HG03565 (cell line): ENCODE data around the gene ZBTB42.
"Not testable (repeated sequence)": the region's sequence is repeated elsewhere in the genome, so short reads cannot be mapped to it uniquely, and the experiment has no call there.

Experiments
- ATAC-seq: cut with Tn5 transposase; IDR thresholded peaks from one replicate; pipeline ENCODE4 v1.9.1; 2021; ENCODE audit warnings: mild to moderate bottlenecking, moderate library complexity; ENCODE audit not compliant: unreplicated experiment

The ZBTB42 gene

GRCh38 chr14:104805941-104806624, 5.2 kb downstream of the ZBTB42 start:
- no peak for ATAC-seq

- no peak for ATAC-seq
Observed at GRCh38 chr14:104806625-104807465, 5.9 kb downstream of the ZBTB42 start.

- ATAC-seq, result no peak
Observed at GRCh38 chr14:104808456-104808855, 7.6 kb downstream of the ZBTB42 start.

GRCh38 chr14:104810316-104810715, 9.4 kb downstream of the ZBTB42 start:
- ATAC-seq, result no peak

GRCh38 chr14:104813286-104813685, 12.4 kb downstream of the ZBTB42 start:
- no peak for ATAC-seq

GRCh38 chr14:104814701-104815100, 13.8 kb downstream of the ZBTB42 start:
- not testable (repeated sequence) for ATAC-seq

GRCh38 chr14:104816616-104816884, 15.6 kb downstream of the ZBTB42 start:
- no peak for ATAC-seq

GRCh38 chr14:104817930-104818713, 17.2 kb downstream of the ZBTB42 start:
- no peak for ATAC-seq

- ATAC-seq, result no peak
Observed at GRCh38 chr14:104818714-104819161, 17.8 kb downstream of the ZBTB42 start.

- ATAC-seq, result no peak
Observed at GRCh38 chr14:104819361-104819781, 18.5 kb downstream of the ZBTB42 start.

- no peak for ATAC-seq
Observed at GRCh38 chr14:104820669-104821228, 19.8 kb downstream of the ZBTB42 start.

- no peak for ATAC-seq
Observed at GRCh38 chr14:104821229-104821945, 20.5 kb downstream of the ZBTB42 start.

GRCh38 chr14:104821971-104822608, 21.2 kb downstream of the ZBTB42 start:
- ATAC-seq, result no peak

- no peak for ATAC-seq
Observed at GRCh38 chr14:104822821-104823615, 22.1 kb downstream of the ZBTB42 start.

GRCh38 chr14:104824353-104824997, 23.6 kb downstream of the ZBTB42 start:
- ATAC-seq, result no peak

GRCh38 chr14:104826189-104826860, 25.4 kb downstream of the ZBTB42 start:
- ATAC-seq, result peak; percentile 71

- ATAC-seq, result no peak
Observed at GRCh38 chr14:104826861-104827176, 25.9 kb downstream of the ZBTB42 start.
